HFF-Myc (cell line): ENCODE data around the gene HCRT.
"Not testable (repeated sequence)": the region's sequence is repeated elsewhere in the genome, so short reads cannot be mapped to it uniquely, and the experiment has no call there.

Experiments used
- DNase-seq: peaks from one replicate; pipeline ENCODE4 v3.0.0-alpha.2; 2011; ENCODE audit warnings: low read depth; ENCODE audit errors: extremely low read depth
- H3K4me3 ChIP-seq: replicated peaks from 2 replicates; pipeline ENCODE4 v1.5.1; 2011; ENCODE audit warnings: low read depth, mild to moderate bottlenecking, control low read depth, low read length
- TF ChIP-seq, protein P1 (sequence below): IDR thresholded peaks from 2 replicates; pipeline ENCODE4 v1.5.1; 2012; ENCODE audit warnings: mild to moderate bottlenecking, low read depth, low read length, control low read depth; ENCODE audit errors: missing control alignments

HCRT gene

GRCh38 chr17:42190491-42191274 lies 5.4 kb upstream of the HCRT start:
- TF ChIP-seq, protein P1, sequence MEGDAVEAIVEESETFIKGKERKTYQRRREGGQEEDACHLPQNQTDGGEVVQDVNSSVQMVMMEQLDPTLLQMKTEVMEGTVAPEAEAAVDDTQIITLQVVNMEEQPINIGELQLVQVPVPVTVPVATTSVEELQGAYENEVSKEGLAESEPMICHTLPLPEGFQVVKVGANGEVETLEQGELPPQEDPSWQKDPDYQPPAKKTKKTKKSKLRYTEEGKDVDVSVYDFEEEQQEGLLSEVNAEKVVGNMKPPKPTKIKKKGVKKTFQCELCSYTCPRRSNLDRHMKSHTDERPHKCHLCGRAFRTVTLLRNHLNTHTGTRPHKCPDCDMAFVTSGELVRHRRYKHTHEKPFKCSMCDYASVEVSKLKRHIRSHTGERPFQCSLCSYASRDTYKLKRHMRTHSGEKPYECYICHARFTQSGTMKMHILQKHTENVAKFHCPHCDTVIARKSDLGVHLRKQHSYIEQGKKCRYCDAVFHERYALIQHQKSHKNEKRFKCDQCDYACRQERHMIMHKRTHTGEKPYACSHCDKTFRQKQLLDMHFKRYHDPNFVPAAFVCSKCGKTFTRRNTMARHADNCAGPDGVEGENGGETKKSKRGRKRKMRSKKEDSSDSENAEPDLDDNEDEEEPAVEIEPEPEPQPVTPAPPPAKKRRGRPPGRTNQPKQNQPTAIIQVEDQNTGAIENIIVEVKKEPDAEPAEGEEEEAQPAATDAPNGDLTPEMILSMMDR = no peak
- DNase-seq = no peak
- no peak overlapping the region for H3K4me3 ChIP-seq

DNA sequence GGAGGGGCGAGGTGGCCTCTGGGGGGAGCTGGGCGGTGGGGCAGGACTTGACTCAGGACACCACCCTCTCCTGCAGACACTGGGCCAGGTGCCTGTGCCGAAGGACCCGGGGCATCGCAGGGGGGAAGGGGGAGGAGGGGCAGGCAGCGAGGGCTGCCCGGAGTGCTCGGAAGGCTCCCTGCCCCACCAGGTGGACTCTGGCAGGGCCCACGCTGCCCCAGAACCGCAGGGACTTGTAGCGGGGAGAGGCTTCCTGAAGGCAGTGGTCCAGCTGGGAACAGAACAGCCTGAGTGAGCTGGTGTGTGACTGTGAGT lies 4.4 kb upstream of the HCRT start:
- TF ChIP-seq, protein P1 = no peak
- no peak for DNase-seq
- no peak overlapping the region for H3K4me3 ChIP-seq

DNA sequence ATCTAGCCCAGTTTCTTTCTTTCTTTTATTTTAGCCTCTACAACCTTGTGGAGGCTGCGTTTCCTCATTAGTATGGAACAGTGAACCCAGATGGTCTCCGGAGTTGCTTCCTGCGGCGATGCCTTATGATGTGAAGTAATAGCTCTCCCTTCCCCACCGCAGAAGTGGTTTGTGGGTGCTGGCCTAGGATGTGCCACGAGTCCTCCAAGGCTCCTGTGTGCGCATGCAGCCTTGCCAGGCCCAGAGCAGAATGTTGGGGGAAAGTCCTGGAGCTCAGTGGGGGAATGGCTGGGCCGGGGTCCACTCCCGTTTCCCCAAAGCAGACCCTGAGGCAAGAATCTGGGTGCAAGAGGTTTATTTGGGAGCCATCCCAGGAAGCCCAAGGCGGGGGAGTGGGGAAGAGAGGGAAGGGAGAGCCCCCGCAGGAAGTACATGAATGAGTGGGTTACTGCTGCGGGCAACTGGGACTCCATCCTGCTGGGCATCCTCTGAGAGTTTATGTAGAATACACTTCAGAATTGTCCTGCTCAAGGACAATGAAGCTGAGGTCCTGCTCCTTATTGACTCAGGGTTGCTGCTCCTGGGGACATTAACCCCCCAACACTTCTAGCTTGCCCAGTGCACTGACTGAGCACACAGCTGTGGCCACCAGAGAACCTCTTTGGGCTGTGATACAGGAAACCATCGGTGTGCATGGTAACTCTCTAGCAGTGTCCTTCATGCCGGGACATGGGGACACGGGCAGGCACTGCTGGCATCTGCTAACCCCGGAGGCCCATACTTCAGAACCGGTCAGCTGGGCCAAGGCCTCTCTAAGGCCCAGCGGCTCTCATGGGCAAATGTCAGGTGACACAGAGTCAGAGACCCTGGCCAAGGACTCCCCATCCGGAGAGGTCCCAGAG lies 3.7 kb upstream of the HCRT start:
- TF ChIP-seq, protein P1 = no peak
- DNase-seq = no peak

GRCh38 chr17:42187833-42188232 lies 2.6 kb upstream of the HCRT start:
- TF ChIP-seq, protein P1 = no peak

More for the DNA sequence above, 3.7 kb upstream of the HCRT start:
- no peak overlapping the region for H3K4me3 ChIP-seq

GRCh38 chr17:42186191-42186590 lies 939 bp upstream of the HCRT start:
- not testable (repeated sequence) for H3K4me3 ChIP-seq, DNase-seq

More at GRCh38 chr17:42187833-42188232, 2.6 kb upstream of the HCRT start:
- H3K4me3 ChIP-seq = no peak overlapping the region
- no peak for DNase-seq

- DNase-seq = no peak
- H3K4me3 ChIP-seq = no peak overlapping the region
- TF ChIP-seq, protein P1 = no peak
These were observed 324 bp upstream of the HCRT start for GRCh38 chr17:42185621-42185930.
